ENCODE measurements around the gene TTLL8.

TTLL8 gene

DNA sequence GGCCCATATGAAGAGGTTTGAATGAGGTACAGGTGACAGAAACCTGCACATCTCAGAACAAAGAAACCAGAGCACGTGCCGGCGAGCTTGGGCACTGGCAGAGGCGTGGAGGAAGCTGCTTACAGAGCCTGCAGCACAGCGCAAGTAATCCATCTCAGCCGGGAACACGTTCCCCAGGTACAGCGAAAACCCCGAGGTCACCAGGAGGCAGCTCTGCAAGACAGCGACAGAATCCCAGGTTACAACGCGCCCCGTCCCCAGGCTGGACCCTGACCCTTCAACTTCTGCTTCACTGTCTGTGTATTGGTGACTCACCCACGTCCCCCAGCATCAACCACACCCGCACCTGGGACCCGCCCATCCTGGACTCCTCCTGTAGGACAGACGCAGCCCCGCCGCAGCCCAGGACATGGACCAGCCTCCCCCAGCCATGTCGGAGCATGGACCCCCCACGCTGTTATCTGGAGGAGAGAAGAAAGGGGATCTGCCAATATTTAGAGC, 24.9 kb upstream of the TTLL8 start:
- DNase-seq (ENCODE audit: low read depth): no peak

GRCh38 chr22:50082197-50082715, 24.2 kb upstream of the TTLL8 start:
- no peak for DNase-seq (ENCODE audit: low read depth)

DNA sequence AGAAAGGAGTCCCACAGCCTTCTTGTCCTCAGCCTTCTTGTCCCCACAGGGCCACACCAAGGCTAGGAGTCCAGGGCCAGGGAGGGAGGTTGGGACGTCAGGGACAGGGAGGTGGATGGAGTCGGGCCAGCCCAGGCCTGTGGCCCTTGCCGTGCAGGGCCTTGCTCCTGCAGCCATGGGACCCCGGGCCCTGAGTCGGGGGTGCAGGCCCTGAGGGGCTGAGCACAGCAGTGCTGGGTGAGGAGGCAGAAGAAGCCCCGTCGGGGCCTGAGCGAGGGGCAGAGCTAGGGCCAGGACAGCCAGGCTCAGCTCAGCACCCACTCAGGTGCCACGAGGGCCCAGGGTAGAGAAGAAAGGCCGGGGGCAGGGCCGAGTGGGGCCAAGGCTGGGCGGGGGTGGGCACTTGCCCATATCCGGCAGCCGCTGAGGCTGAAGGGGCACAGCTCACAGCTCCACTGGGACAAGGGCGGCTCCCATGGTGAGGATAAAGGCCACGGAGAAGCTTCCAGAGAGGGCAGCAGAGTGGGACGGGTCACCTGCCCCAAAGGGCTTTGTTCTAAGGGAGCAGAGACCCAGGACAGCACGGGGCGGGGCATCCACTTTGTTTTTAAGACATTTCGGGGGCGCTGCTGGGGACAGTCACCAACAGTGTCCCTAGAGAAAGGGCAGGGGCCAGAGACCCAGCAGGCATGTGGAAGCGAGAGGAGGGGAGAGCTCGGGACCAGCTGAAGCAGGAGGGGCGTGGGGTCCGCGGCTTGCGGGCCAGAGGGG, 23.5 kb upstream of the TTLL8 start:
- no peak for DNase-seq (ENCODE audit: low read depth)

- no peak for DNase-seq (ENCODE audit: low read depth)
These were observed 22.0 kb upstream of the TTLL8 start for GRCh38 chr22:50080077-50080465.

DNA sequence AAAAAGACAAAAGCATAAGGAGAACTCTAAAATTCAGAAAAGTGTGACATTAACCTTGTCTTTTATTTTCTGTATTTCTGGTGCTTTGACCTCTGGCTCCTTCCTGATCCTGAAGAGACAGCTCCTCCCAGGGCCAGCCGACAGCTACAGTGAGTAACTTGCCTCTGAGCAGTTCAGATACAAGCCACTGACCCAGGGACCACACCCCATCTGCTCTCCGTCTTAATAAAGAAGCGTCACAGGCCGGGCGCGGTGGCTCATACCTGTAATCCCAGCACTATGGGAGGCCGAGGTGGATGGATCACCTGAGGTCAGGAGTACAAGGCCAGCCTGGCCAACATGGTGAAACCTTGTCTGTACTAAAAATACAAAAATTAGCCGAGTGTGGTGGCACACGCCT, 20.7 kb upstream of the TTLL8 start:
- no peak for DNase-seq (ENCODE audit: low read depth)

DNA sequence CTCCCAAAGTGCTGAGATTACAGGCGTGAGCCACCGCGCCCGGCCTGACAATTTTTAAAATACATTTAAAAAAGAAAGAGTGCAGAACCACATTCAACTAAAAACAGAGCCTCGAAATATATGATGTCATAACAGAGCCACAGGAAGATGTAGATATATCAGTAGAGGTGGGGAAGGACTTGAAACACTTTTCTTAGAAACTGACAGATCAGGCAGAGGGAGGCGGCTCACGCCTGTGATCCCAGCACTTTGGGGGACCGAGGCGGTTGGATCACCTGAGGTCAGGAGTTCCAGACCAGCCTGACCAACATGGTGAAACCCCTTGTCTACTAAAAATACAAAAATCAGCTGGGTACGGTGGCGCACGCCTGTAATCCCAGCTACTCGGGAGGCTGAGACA, 20.1 kb upstream of the TTLL8 start:
- no peak for DNase-seq (ENCODE audit: low read depth)

DNA sequence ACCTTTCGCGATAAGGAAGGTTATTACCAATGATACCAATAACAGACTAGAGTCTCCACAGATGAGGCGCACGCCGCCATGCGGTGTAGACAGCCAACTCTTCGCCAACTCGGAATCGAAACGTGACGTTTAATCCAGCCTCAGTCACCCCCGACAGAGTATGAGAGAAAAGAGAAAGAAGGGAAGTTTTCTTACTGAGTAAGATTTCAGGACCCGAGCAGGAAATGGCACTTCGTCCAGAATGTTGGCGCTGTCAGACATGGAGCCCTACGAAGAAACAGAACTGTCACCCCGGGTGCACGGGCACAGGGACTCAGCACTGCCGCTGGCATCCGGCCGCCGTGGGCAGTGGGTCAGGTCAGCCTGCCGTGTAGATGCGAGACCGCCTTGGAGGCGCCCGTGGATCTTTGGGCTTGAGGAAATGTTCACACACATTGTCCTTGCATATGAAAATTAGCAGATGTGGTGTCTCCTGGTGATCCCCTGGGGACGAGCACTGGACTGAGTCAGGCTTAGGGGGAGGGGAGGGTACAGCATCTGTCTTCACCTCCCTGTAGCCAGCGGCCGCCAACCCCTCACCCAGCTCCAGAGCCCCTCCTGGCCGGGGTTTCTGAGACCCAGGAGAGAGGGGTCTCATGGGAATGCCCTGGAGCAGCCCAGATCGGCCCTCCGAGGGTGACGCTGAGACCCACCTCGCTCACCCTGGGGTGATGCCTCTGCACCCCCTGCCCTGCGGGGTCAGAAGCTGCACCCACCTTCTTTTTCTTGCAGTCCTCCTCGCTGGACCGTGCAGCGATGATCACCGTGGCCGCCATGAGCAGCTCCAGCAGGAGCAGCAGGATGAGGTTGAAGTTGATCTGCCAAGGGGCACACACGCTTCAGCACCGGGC, 18.8 kb upstream of the TTLL8 start:
- DNase-seq (ENCODE audit: low read depth): no peak

DNA sequence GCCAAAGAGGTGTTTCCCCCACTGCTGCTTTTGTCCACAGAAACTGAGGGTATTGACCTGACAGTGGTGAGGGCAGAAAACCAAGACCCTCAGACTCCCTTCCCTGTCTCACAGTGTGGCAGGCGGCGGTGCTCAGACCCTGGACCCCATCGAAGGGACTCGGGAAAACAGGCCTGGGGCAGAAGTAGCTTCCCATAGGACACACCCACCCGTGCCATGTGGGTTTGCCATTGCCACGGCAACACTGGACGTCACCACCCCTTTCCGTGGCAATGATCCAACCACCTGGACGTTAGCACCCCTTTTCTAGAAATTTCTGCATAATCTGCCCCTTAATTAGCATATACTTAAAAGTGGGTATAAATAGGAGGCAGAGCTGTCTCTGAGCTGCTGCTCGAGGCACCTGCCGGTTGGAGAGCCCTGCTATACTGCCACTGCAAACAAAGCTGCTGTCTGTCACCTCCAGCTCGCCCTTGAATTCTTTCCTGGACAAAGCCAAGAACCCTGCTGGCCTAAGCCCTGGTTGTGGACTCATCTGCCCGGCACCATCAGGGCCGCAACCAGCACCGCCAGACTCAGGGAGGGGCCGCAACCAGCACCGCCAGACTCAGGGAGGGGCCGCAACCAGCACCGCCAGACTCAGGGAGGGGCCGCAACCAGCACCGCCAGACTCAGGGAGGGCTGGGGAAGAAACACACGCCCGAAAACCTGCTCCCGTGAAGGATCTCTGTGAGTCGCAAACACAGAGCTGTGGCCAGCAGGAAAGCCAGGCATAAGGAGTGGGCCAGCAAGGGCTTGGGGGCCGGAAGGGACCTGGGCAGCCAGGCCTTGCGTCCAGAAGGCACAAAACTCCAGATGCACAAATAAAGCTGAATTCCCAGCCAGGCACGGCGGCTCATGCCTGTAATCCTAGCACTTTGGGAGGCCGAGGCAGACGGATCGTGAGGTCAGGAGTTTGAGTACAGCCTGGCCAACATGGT, 16.7 kb upstream of the TTLL8 start:
- no peak for DNase-seq (ENCODE audit: low read depth)

GRCh38 chr22:50074056-50074455, 16.0 kb upstream of the TTLL8 start:
- DNase-seq (ENCODE audit: low read depth): no peak

- DNase-seq (ENCODE audit: low read depth): no peak
These were observed 14.8 kb upstream of the TTLL8 start for GRCh38 chr22:50072714-50073538.

GRCh38 chr22:50072167-50072555, 14.1 kb upstream of the TTLL8 start:
- no peak for DNase-seq (ENCODE audit: low read depth)

DNA sequence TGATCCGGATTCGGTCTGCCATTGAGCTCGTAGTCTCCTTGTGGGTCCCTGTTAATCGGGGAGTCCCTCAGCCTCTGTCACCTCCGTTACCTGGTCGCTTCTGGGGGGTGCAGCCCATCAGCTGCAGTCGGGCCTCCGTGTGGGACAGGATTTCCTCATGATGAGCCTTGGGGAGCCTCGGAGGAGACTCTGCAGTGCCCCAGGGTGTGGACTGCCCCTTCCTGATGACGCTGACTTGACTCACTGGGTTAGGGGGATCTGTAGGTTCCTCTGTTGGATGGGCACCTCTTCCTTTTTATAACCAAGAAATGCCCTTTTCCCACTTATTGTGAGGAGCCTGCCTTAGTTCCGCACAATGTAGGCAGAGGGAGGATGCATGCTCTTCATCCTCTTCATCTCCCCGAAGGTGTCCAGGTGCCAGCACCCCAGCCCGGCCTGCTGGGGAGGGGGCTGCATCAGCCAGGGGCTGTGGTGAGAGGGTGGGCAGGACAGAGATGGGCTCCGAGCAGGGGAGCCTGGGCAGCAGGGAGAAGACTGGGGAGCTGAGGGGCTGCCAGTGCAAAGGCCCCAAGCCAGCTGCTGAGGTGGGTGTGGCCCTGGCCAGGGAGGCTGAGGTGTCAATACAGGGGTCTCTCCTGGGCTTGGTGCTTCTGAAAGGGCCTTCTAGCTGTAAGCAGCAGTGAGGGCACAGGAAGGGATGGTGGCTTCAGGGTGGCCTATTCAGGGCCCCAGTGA, 13.5 kb upstream of the TTLL8 start:
- DNase-seq (ENCODE audit: low read depth): no peak

DNA sequence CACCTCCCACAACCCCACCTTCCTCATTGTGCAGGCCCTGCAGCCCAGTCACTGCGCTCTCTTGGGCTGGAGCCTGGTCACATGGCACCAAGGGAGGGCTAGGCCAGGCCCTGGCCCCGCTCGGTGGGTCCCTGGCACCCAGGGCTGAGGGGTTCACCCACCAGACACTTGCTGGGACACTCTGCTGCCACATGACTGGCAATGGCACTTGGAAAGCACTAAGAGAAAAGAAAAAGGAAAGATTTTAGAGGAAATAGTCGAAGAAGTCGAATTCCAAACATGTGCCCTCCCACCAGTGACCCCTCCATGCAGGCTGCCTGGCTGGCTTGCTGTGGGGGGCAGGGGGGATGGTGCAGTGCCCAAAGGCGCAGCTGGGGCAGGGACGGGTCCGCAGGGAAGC, 12.3 kb upstream of the TTLL8 start:
- no peak for DNase-seq (ENCODE audit: low read depth)

- DNase-seq (ENCODE audit: low read depth): no peak
These were observed 10.0 kb upstream of the TTLL8 start for GRCh38 chr22:50068096-50068495.

DNA sequence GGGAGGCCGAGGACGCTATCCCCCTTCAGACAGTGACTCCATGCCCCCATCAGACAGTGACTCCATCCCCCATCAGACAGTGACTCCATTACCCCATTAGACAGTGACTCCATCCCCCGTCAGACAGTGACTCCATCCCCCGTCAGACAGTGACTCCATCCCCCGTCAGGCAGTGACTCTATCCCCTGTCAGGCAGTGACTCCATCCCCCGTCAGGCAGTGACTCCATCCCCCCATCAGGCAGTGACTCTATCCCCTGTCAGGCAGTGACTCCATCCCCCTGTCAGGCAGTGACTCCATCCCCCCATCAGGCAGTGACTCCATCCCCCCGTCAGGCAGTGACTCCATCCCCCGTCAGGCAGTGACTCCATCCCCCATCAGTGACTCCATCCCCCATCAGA, 9.1 kb upstream of the TTLL8 start:
- DNase-seq (ENCODE audit: low read depth): no peak

DNA sequence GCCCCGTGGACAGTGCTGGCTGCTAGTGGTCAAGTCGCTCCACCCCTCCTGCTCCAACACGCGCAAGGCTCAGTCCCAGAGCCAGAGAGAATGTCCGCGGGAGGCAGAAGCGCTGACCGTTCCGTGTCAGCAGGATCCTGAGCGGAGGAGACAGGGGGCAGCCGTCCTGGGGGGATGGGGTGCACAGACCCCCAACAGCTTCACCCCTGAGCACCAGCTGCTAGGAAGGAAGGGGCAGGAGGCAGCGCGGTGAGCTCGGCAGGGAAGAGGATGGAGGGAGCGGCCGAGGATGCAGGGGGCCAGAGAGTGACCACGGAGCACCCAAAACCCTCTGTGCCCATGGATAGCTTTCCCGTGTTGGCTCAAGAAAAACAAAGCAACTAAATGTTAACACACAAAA, 6.4 kb upstream of the TTLL8 start:
- no peak for DNase-seq (ENCODE audit: low read depth)

- no peak for DNase-seq (ENCODE audit: low read depth)
These were observed 5.7 kb upstream of the TTLL8 start for GRCh38 chr22:50063589-50064393.

DNA sequence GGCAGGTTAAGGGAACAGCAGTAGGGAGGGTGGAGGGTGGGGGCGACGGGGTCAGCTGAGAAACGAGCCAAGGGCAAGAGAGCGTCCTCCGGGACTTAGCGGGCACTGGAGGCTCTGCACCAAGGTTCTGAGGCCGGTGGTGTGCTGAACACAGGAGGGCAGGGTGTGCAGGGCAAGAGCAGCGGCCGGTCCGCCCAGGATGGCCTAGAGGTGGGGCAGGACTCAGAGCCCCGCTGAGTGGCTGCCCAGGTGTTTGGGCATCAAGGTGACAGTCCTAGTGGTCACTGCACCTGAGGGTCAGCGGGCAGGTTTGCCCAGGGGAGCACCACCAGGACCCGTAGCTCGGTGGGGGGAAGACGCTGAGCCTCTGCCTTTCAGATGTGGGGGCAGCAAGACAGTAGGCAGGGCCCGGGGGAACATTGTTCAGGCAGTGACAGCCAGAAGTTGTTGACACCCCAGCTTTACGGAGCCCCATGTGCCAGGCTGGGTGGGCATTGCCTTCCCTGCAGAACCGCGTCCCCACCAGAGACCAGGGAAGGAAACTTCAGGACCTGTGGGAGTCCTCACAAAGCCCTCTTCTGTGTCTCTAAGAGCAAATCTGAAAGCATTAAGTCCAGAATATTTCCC, 4.5 kb upstream of the TTLL8 start:
- DNase-seq (ENCODE audit: low read depth): no peak

DNA sequence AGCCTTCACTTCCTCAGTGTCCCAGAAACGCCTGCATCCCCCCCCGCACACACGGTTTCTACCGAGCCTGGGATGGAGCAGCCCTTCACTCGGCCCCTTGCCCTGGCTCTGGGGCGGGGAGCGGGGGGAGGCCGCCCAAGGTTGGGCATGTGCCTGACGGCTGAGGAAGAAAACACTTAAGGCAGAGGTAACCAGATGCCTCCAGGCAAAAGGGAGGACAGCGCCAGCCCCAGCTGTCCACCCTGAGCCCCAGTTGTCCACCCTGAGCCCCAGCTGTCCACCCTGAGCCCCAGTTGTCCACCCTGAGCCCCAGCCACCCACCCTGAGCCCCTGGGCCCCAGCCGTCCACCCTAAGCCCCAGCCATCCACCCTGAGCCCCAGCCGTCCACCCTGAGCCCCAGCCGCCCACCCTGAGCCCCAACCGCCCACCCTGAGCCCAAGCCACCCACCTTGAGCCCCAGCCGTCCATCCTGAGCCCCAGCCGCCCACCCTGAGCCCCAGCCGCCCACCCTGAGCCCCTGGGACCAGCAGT, 3.8 kb upstream of the TTLL8 start:
- DNase-seq (ENCODE audit: low read depth): no peak
